Embryonic facial prominence (tissue), 1 donor: ENCODE data around the gene HAS3.
"Not testable (repeated sequence)": the region's sequence is repeated elsewhere in the genome, so short reads cannot be mapped to it uniquely, and the experiment has no call there.

ENCODE experiments used
- DNase-seq: peaks from one replicate; pipeline ENCODE4 v3.0.0-alpha.2; 2016; ENCODE audit errors: extremely low spot score

HAS3 gene

DNA sequence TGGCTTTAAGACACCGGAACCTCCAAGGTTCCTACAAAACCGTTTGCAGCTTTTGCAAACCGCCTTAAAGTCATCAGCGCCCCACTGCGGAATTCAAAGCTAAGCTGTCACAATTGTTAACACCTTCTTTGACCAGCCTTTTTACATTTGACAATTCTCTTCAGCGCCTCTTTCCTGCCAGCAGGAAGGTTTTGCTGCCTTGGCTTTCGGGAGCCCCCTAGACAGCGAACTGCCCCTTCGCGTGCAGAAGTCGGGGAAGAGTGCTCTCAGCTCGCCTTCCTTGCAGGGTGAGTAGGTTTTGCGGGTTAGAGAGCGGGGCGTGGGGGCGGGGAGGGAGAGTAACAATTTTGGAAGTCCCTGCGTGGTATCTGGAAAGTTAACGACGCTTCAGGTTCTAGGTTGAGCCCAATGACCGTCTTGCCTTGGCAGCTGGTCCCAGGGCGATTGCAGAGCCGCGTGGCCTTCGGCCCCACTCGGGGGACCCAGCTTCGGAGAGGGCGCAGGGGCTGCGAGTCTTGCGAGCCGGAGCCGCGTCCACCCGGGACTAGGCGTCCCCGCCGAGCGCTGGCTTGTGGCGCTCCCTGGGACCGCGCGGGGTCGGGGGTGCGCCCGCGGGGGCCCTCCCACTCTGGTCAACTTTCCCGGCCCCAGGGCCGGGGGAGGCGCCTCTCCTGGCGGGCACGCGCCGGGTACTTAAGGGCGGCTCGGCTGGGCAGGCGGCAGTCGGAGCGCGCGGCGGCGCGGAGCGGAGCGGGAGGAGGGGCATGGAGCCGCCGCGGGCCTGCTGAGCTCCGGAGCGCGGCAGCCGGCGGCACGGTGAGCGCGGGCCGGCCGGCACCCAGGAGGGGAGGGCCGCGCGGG is at the start of gene HAS3:
TSS of gene HAS3 (plus strand) at position 153 of the 861 bp plus-strand sequence. CDS start 3,743 bp downstream, outside the sequence.
- no peak for DNase-seq

GRCh38 chr16:69055980-69056379 is 49.5 kb upstream of the HAS3 start:
- no peak for DNase-seq

DNA sequence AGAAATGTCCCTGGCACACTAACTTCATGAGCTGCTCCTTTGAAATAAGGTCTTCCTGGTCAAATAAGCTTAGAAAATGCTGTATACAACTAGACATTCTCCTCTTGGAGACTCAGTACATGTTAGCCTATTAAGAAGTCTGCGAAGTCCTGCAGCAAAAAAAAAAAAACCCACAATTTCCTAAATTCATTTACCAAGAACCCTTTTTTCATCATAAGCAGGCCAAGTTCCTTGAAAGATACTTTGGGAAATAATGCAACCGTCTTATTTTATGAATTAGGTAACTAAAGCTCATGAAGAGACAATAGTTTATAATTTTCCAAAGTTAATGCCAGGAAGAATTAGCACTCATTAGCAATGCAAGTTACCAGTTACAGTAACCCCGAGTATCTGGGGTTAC is 49.0 kb upstream of the HAS3 start:
- DNase-seq = no peak

- DNase-seq = no peak
These were observed 47.8 kb upstream of the HAS3 start for GRCh38 chr16:69057400-69058378.

- not testable (repeated sequence) for DNase-seq
These were observed 42.0 kb upstream of the HAS3 start for GRCh38 chr16:69063491-69063890.

DNA sequence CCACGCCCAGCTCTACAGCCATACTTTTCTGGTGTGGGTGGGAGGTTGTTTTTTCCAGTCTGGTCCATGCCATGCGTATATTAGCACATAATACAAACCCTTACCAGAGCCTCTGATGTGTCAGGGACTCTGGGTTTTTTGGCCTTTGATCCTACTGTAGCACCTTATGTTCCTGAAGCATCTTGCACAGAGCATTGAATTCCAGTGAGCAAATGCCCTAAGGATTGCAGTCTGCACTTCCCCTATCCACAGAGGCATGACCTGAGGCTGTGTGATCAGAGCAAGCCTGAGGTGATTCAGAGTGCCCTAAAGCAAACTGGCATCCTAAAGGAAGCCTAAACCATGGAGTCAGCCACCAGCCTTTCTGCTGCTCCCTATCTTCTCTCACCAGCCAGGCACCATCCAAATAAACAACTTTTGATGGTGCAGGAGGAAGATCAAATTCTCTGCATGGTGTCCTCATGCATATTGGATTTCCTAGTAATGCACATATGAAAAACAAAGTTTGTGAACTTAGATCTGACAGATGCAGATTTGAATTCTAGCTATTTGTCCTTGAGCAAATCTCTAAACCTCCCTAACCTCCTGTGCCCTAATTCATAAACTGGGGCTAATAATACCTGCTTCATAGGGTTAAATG is 41.2 kb upstream of the HAS3 start:
- DNase-seq = no peak

DNA sequence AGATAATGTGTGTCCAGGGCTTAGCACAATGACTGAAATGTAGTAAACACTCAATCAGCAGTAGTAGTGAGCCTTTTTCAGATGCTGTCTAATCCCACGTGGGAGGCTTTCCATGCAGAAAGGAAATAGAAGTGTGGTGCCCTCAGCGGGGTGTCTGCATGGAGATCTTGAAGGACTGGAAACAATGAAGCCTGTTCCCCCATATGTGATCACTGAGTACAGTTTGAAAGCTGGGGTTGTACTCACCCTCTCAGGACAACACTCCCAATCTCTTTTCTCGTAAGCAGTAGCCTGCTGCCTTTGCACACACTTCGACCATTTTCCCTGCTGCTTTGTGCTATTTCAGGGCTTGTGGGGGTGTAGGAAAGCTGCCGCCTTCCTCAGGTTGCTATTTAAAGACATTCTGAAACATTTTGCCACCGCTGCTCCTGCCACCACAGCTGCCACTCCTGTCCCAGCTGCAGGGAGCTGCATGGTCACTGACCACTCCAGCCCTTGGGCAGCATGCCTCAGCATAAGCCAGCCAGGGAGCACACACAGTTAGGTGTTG is 40.6 kb upstream of the HAS3 start:
- DNase-seq = no peak

GRCh38 chr16:69069504-69069903 is 35.9 kb upstream of the HAS3 start:
- DNase-seq = no peak

DNA sequence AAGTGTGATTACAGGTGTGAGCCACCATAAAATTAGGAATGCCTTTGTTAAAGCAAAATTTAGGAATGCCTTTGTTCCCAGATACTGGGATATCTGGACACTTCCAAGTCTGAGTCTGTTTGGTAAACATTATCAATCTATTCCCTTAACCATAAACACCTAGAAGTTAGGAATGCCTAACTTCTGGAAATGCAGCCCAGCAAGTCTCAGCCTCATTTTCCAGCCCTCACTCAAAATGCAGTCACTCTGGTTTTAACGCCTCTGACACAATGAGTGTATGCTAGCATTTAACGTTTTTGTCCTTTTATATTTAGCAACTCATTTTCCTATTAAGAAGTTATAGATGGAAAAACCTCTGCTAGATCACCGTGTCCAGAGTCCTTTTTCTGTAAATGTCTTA is 34.4 kb upstream of the HAS3 start:
- no peak for DNase-seq

GRCh38 chr16:69072640-69072974 is 32.8 kb upstream of the HAS3 start:
- no peak for DNase-seq

GRCh38 chr16:69073181-69073702 is 32.2 kb upstream of the HAS3 start:
- no peak for DNase-seq

- DNase-seq = no peak
These were observed 28.2 kb upstream of the HAS3 start for GRCh38 chr16:69077251-69077650.

DNA sequence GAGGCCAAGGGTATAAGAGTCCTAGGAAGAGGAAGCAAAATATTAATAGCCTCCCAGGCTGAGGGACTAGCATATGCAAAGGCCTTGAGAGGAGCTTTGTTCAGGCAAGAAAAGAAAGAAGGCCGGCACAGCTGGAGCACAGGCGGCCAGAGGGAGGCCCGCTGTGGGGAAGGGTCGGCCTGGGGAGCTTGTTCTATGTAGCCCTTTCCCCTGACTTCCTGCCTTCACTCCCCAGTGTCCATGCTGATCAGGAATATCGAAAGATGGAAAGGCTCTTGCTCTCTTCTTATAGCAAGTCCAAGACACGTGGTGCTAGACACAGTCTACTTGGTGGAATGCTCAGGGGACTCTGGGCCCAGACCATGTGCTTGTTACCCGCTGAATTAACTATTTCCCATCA is 27.4 kb upstream of the HAS3 start:
- no peak for DNase-seq

DNA sequence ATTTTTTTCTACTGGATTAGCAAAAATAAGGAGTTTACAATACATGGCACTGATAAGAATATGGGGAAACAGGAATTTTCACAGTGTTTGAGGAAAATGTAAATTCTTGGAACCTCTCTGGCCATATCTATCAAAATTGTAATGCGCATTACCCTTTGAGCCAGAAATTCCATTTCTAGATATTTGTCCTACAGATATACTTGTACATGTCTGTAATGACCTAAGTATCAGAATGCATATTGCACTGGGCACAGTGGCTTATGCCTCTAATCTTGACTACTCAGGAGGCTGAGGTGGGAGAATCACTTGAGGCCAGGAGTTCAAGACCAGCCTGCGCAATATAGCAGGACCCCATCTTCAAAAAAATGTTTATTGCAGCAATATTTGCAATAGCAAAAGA is 25.8 kb upstream of the HAS3 start:
- no peak for DNase-seq

DNA sequence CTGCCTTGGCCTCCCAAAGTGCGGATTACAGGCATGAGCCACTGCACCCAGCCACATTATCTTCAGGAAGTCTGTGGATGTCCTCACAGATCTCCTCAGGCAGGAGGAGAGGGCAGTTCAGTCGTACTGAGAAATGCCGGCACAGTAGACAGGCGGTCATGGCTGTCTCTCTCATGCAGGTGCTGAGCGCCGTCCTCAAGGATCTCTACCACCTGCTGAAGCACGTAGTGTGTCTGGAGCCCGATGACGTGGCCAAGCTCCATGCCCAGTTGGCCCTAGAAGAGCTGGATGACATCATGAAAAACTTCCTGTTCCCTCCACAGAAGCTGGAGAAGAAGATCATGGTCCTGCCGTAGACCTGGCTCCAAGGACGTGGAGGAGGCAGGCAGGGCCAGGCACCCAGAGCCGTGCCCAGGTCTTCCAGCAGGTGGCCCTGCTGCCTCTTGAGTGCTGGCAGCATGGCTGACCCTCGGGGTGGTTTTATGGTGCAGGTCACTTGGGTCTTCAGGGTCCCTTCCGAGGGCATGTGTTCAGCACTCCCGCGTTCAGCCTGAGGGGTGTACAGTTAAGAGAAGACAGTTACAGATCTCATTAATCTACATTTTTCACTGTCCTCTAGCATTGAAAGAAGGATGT is 22.0 kb upstream of the HAS3 start:
- DNase-seq = no peak

GRCh38 chr16:69084289-69084688 is 21.2 kb upstream of the HAS3 start:
- DNase-seq = no peak

DNA sequence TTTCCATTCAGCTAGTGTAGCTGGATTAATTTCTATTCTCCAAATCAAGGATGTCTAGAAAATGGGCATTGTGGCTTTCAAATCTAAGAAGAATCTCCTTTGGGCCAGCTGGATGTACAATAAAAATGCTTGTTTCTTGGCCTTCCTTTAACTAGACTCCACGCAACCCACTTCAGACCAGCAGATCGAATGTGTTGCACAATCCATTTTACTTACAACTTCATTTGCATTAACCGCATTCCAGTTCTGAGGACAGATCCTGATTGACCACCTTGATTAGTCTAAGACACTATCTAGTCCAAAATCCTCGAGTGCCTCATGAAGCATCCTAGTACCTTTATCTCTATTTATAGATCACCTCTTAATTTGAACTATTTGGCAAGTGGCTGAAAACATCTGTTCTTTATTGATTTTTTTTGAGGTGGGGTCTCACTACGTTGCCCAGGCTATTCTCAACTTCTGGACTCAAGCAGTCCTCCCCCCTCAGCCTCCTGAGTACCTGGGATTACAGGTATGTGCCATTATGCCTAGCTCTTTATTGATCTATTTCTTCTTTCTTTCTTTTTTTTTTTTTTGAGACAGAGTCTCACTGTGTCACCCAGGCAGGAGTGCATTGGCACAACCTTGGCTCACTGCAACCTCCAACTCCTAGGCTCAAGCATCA is 20.3 kb upstream of the HAS3 start:
- DNase-seq = no peak

DNA sequence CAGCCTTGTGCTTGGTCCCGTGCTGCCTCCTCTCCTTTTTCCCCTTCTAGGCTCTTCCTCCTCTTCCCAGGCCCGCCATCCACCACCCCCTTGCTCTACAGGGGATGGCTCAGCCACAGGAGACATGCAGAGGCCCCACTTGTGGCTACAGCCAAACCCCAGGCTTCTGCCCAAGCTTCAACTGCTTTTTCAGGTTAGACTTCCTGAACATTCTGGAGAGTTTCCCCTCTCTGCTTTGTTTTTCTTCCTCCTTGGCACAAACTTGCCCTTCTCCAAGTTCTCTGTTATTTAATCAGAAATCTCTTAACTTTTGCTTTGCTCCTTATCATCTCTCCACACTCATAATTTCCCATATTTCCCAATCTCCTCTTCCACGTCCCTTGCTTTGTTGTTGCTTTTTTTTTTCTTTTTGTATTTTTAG is 18.3 kb upstream of the HAS3 start:
- no peak for DNase-seq

- no peak for DNase-seq
These were observed 16.8 kb upstream of the HAS3 start for GRCh38 chr16:69088684-69089083.

DNA sequence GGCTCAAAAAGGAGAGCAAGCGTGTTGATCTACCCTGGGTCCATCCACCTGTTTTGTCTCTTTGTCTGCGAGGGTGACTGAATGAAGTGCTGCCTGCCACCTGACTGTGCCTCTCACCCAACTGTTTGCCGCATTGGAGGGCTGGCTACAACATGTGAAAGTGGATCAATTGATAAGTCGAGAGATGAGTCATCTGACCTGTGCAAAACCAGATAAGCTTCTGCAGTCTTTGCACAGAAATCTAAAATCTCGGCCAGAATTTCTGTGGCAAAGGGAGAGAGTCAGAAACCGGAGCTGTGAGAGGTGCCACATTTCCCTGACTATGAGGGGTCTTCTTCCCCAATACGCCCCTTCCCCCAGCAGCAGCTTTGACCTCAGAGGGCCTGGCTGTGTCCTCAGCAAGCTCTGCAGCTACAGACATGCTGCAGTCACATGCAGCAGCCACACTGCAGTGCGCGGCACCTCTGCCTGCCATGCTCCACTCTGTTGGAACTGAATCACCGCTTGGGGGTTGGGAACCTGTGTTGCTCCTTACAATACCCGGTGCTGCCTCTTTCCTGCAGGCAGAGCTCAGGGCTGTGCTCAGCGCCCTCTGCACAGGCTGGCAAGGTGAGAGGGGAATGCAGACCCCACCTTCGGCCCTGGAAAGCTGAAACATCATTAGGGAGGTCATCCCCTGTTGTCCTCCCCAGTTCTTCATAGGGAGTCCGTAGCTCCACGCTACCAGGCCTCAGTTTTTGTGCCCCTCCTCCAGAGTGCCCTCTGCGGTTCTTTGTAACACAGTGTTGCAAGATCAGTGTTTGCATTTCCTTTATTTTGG is 16.2 kb upstream of the HAS3 start:
- DNase-seq = no peak
